OCI-LY3 (cell line): ENCODE measurements around the gene IPPK.
"Not testable (repeated sequence)": the region's sequence is repeated elsewhere in the genome, so short reads cannot be mapped to it uniquely, and the experiment has no call there.

Source experiments
- H2AFZ ChIP-seq: fragments of 200-600, 300-600 bp; shearing (Covaris generic); 2 replicates; pipeline ENCODE4 v1.6.0; 2014; ENCODE audit warnings: antibody characterized with exemption, low read depth, low read length
- H3K27ac ChIP-seq: fragments of 200-600, 300-600 bp; sonication (generic); 2 replicates; pipeline ENCODE4 v1.5.1; 2014; ENCODE audit warnings: mild to moderate bottlenecking, low read length, moderate library complexity, mixed read lengths
- H3K27me3 ChIP-seq: fragments of 200-600, 300-600 bp; sonication (generic); 2 replicates; pipeline ENCODE4 v1.6.1; 2014; ENCODE audit warnings: low read depth, low read length, mixed read lengths
- H3K36me3 ChIP-seq: fragments of 200-600, 300-600 bp; sonication (generic); replicated peaks from 2 replicates; pipeline ENCODE3; 2014; ENCODE audit warnings: low read depth, low read length, mixed read lengths
- H3K4me1 ChIP-seq: fragments of 300-600, 200-600 bp; sonication (generic); 2 replicates; pipeline ENCODE4 v1.6.1; 2014; ENCODE audit warnings: low read length, mixed read lengths
- H3K4me2 ChIP-seq: fragments of 200-600, 300-600 bp; sonication (generic); 2 replicates; pipeline ENCODE4 v1.6.1; 2014; ENCODE audit warnings: low read length, mixed read lengths
- H3K4me3 ChIP-seq: fragments of 300-600, 200-600 bp; sonication (generic); 2 replicates; pipeline ENCODE4 v1.5.1; 2014; ENCODE audit warnings: antibody characterized with exemption, mild to moderate bottlenecking, low read length, moderate library complexity
- H3K79me2 ChIP-seq: fragments of 300-600, 200-600 bp; shearing (Covaris generic); 2 replicates; pipeline ENCODE4 v1.6.1; 2014; ENCODE audit warnings: mild to moderate bottlenecking, low read length, mixed read lengths
- H3K9ac ChIP-seq: fragments of 300-600, 200-600 bp; shearing (Covaris generic); 2 replicates; pipeline ENCODE4 v1.6.0; 2014; ENCODE audit warnings: mild to moderate bottlenecking, low read length, moderate library complexity
- H3K9me3 ChIP-seq: fragments of 200-600, 300-600 bp; shearing (Covaris generic); 2 replicates; pipeline ENCODE4 v1.6.1; 2014; ENCODE audit warnings: low read length, mixed read lengths; ENCODE audit not compliant: insufficient read depth
- H4K20me1 ChIP-seq: fragments of 200-600, 300-600 bp; sonication (generic); 2 replicates; pipeline ENCODE4 v1.6.1; 2016; ENCODE audit warnings: low read length, mixed read lengths; ENCODE audit not compliant: insufficient read depth
- CTCF ChIP-seq: fragments of 200-600, 300-600 bp; sonication (generic); IDR thresholded peaks from 2 replicates; pipeline ENCODE4 v1.5.1; 2014; ENCODE audit warnings: antibody characterized with exemption, low read length, low read depth
- EZH2phosphoT487 ChIP-seq: fragments of 200-600 bp; shearing (Covaris generic); IDR thresholded peaks from 2 replicates; pipeline ENCODE4 v1.6.1; 2018; ENCODE audit warnings: antibody characterized with exemption, mixed run types, low read depth

Gene IPPK

GRCh38 chr9:92600462-92601261, 69.3 kb downstream of the IPPK start:
- Histone ChIP-seq H3K27me3 (no peaks in the 10 kb centered on the region), H3K4me3 (no peak overlapping the region), H3K9me3 (0 out of 2 replicates have a peak, but pooled peaks cover 4% of the 10 kb centered on the region), H3K79me2 (no peaks in the 10 kb centered on the region), H2AFZ (no peak overlapping the region), H3K27ac (no peak overlapping the region), H3K4me2 (no peak overlapping the region), H4K20me1 (no peaks in the 10 kb centered on the region), H3K9ac (no peak overlapping the region), H3K36me3 (peaks cover 7% of the 10 kb centered on the region), H3K4me1 (no peaks in the 10 kb centered on the region)
- TF ChIP-seq CTCF (no peak), EZH2phosphoT487 (no peak)

GRCh38 chr9:92599938-92600461, 69.9 kb downstream of the IPPK start:
- H3K4me1 ChIP-seq: no peaks in the 10 kb centered on the region
- no peak overlapping the region for H3K4me2 ChIP-seq
- no peak overlapping the region for H3K4me3 ChIP-seq
- H2AFZ ChIP-seq: no peak overlapping the region
- no peaks in the 10 kb centered on the region for H3K27me3 ChIP-seq
- H3K27ac ChIP-seq: no peak overlapping the region
- no peak for TF ChIP-seq CTCF
- TF ChIP-seq EZH2phosphoT487: no peak
- H3K79me2 ChIP-seq: no peaks in the 10 kb centered on the region
- no peaks in the 10 kb centered on the region for H4K20me1 ChIP-seq
- H3K9me3 ChIP-seq: no peaks in the 10 kb centered on the region
- peaks cover 4% of the 10 kb centered on the region for H3K36me3 ChIP-seq
- no peak overlapping the region for H3K9ac ChIP-seq

GRCh38 chr9:92598382-92598781, 71.5 kb downstream of the IPPK start:
- no peaks in the 10 kb centered on the region for H3K79me2 ChIP-seq
- no peak overlapping the region for H3K27ac ChIP-seq
- H3K9ac ChIP-seq: no peak overlapping the region
- H3K4me3 ChIP-seq: no peak overlapping the region
- H3K36me3 ChIP-seq: no peaks in the 10 kb centered on the region
- H3K4me2 ChIP-seq: no peak overlapping the region
- H2AFZ ChIP-seq: no peak overlapping the region
- no peaks in the 10 kb centered on the region for H4K20me1 ChIP-seq
- H3K9me3 ChIP-seq: no peaks in the 10 kb centered on the region
- H3K4me1 ChIP-seq: no peaks in the 10 kb centered on the region
- no peak for TF ChIP-seq EZH2phosphoT487
- no peak for TF ChIP-seq CTCF
- no peaks in the 10 kb centered on the region for H3K27me3 ChIP-seq

- Histone ChIP-seq H3K9me3 (no peaks in the 10 kb centered on the region), H3K4me2 (no peak overlapping the region), H3K9ac (no peak overlapping the region), H3K79me2 (no peaks in the 10 kb centered on the region), H4K20me1 (no peaks in the 10 kb centered on the region), H3K4me1 (no peaks in the 10 kb centered on the region), H3K4me3 (no peak overlapping the region), H3K27me3 (no peaks in the 10 kb centered on the region), H2AFZ (no peak overlapping the region), H3K36me3 (no peaks in the 10 kb centered on the region), H3K27ac (no peak overlapping the region)
- TF ChIP-seq EZH2phosphoT487: no peak
- TF ChIP-seq CTCF: no peak
Measured at GRCh38 chr9:92595930-92596329, 74.0 kb downstream of the IPPK start.

- H3K27ac ChIP-seq, H3K9ac ChIP-seq, H3K79me2 ChIP-seq, H3K4me2 ChIP-seq, H3K27me3 ChIP-seq, H2AFZ ChIP-seq, H3K4me1 ChIP-seq, H4K20me1 ChIP-seq, H3K4me3 ChIP-seq, H3K36me3 ChIP-seq, H3K9me3 ChIP-seq: not testable (repeated sequence)
Measured at GRCh38 chr9:92595075-92595474, 74.9 kb downstream of the IPPK start.
